Skin epidermis (tissue), 12 donors: ENCODE measurements around the gene SIGLECL1.

Source experiments
- H3K27ac ChIP-seq, 21 experiments: fragments of 200-600 bp; sonication (generic) in 11 of 21; one replicate each; pipeline ENCODE4 v1.5.0; 2020; ENCODE audit warnings: mild to moderate bottlenecking in 3 of 21, inconsistent platforms in 2 of 21, moderate library complexity in 2 of 21
- H3K4me3 ChIP-seq, 7 experiments: fragments of 200-600 bp; sonication (generic) in 2 of 7; one replicate each; pipeline ENCODE4 v1.5.0; 2020; ENCODE audit warnings: inconsistent platforms in 2 of 7, mild to moderate bottlenecking in 2 of 7, moderate library complexity in 1 of 7

SIGLECL1 gene

GRCh38 chr19:51247972-51248590 lies 2.8 kb upstream of the SIGLECL1 start:
- Histone ChIP-seq H3K27ac (no peak overlapping the region), H3K4me3 (no peak overlapping the region)

GRCh38 chr19:51251468-51251820 lies 564 bp downstream of the SIGLECL1 start:
- Histone ChIP-seq H3K27ac (no peak overlapping the region), H3K4me3 (no peak overlapping the region)

GRCh38 chr19:51252306-51253079 lies 1.6 kb downstream of the SIGLECL1 start:
- Histone ChIP-seq H3K27ac (peak overlapping the region in 1 of 21 experiments; percentile 5), H3K4me3 (no peak overlapping the region)

GRCh38 chr19:51253088-51253806 lies 2.4 kb downstream of the SIGLECL1 start:
- Histone ChIP-seq H3K4me3 (no peak overlapping the region), H3K27ac (peak overlapping the region in 2 of 21 experiments; percentile 5 to 7)

- H3K27ac ChIP-seq: no peak overlapping the region
- H3K4me3 ChIP-seq: no peak overlapping the region
These were observed 5.3 kb downstream of the SIGLECL1 start for GRCh38 chr19:51256155-51256625.

GRCh38 chr19:51257471-51257870 lies 6.6 kb downstream of the SIGLECL1 start:
- no peak overlapping the region for H3K27ac ChIP-seq
- H3K4me3 ChIP-seq: no peak overlapping the region

GRCh38 chr19:51258165-51259160 lies 7.6 kb downstream of the SIGLECL1 start:
- H3K27ac ChIP-seq: no peak overlapping the region
- no peak overlapping the region for H3K4me3 ChIP-seq

GRCh38 chr19:51259348-51260245 lies 8.7 kb downstream of the SIGLECL1 start:
- Histone ChIP-seq H3K4me3 (no peak overlapping the region), H3K27ac (no peak overlapping the region)

GRCh38 chr19:51263808-51264207 lies 12.9 kb downstream of the SIGLECL1 start:
- Histone ChIP-seq H3K4me3 (no peak overlapping the region), H3K27ac (no peak overlapping the region)

GRCh38 chr19:51271067-51271466 lies 20.2 kb downstream of the SIGLECL1 start:
- H3K4me3 ChIP-seq: no peak overlapping the region
- H3K27ac ChIP-seq: no peak overlapping the region

- peak overlapping the region in 1 of 21 experiments; percentile 55 for H3K27ac ChIP-seq
These were observed 21.4 kb downstream of the SIGLECL1 start for GRCh38 chr19:51272183-51272810.

GRCh38 chr19:51274049-51274770 lies 23.3 kb downstream of the SIGLECL1 start:
- Histone ChIP-seq H3K4me3 (no peak overlapping the region), H3K27ac (peak overlapping the region in 2 of 21 experiments; percentile 6 to 66)

More at GRCh38 chr19:51272183-51272810, 21.4 kb downstream of the SIGLECL1 start:
- no peak overlapping the region for H3K4me3 ChIP-seq

GRCh38 chr19:51277112-51277511 lies 26.2 kb downstream of the SIGLECL1 start:
- no peak overlapping the region for H3K4me3 ChIP-seq
- no peak overlapping the region for H3K27ac ChIP-seq

- Histone ChIP-seq H3K27ac (no peak overlapping the region), H3K4me3 (no peak overlapping the region)
These were observed 31.5 kb downstream of the SIGLECL1 start for GRCh38 chr19:51282335-51282734.

GRCh38 chr19:51285682-51286081 lies 34.8 kb downstream of the SIGLECL1 start:
- no peak overlapping the region for H3K27ac ChIP-seq
- no peak overlapping the region for H3K4me3 ChIP-seq

- H3K27ac ChIP-seq: no peak overlapping the region
- H3K4me3 ChIP-seq: no peak overlapping the region
These were observed 38.8 kb downstream of the SIGLECL1 start for GRCh38 chr19:51289635-51290034.

GRCh38 chr19:51292971-51293370 lies 42.1 kb downstream of the SIGLECL1 start:
- no peak overlapping the region for H3K27ac ChIP-seq
- H3K4me3 ChIP-seq: no peak overlapping the region
